Femur (tissue), 1 donor: ENCODE measurements around the gene ALOX15B.
A peak's percentile ranks its signal among the peaks of the same experiment; 100 is the strongest.
"Not testable (repeated sequence)": the region's sequence is repeated elsewhere in the genome, so short reads cannot be mapped to it uniquely, and the experiment has no call there.

Experiments
- DNase-seq: peaks from one replicate; pipeline ENCODE4 v3.0.0-alpha.2; 2017

ALOX15B gene

GRCh38 chr17:8064561-8065019 is 25.7 kb downstream of the ALOX15B start:
- no peak for DNase-seq

- DNase-seq: no peak
Observed at GRCh38 chr17:8066841-8067775, 28.2 kb downstream of the ALOX15B start.

- DNase-seq: no peak
Observed at GRCh38 chr17:8067806-8068205, 28.9 kb downstream of the ALOX15B start.

- no peak for DNase-seq
Observed at GRCh38 chr17:8068736-8069586, 30.1 kb downstream of the ALOX15B start.

- DNase-seq: no peak
Observed at GRCh38 chr17:8069587-8069860, 30.7 kb downstream of the ALOX15B start.

- no peak for DNase-seq
Observed at GRCh38 chr17:8071496-8071895, 32.6 kb downstream of the ALOX15B start.

GRCh38 chr17:8072341-8072728 is 33.5 kb downstream of the ALOX15B start:
- no peak for DNase-seq

GRCh38 chr17:8072729-8073461 is 34.0 kb downstream of the ALOX15B start:
- no peak for DNase-seq

GRCh38 chr17:8073627-8074484 is 35.0 kb downstream of the ALOX15B start:
- peak; percentile 67 for DNase-seq

- DNase-seq: no peak
Observed at GRCh38 chr17:8074554-8074953, 35.7 kb downstream of the ALOX15B start.

- DNase-seq: no peak
Observed at GRCh38 chr17:8075081-8075480, 36.2 kb downstream of the ALOX15B start.

- DNase-seq: no peak
Observed at GRCh38 chr17:8075574-8076342, 36.9 kb downstream of the ALOX15B start.

GRCh38 chr17:8076502-8077266 is 37.8 kb downstream of the ALOX15B start:
- no peak for DNase-seq

- DNase-seq: not testable (repeated sequence)
Observed at GRCh38 chr17:8077939-8078338, 39.1 kb downstream of the ALOX15B start.

GRCh38 chr17:8079291-8080207 is 40.7 kb downstream of the ALOX15B start:
- DNase-seq: peak; percentile 79

- DNase-seq: no peak
Observed at GRCh38 chr17:8080208-8080798, 41.4 kb downstream of the ALOX15B start.

- no peak for DNase-seq
Observed at GRCh38 chr17:8080799-8081219, 42.0 kb downstream of the ALOX15B start.

GRCh38 chr17:8081876-8082275 is 43.0 kb downstream of the ALOX15B start:
- no peak for DNase-seq

GRCh38 chr17:8082292-8082691 is 43.4 kb downstream of the ALOX15B start:
- DNase-seq: no peak
